ENCODE results near the gene SH3RF1.

The SH3RF1 gene

GRCh38 chr4:169246957-169247396 is 23.8 kb downstream of the SH3RF1 start:
- Histone ChIP-seq H3K4me3 (ENCODE audit: low read length in 2 of 2) (no peak overlapping the region), H3K14ac (ENCODE audit: low read length) (no peak overlapping the region), H3K4ac (ENCODE audit: low read length) (no peak overlapping the region), H2AFZ (ENCODE audit: low read length) (no peak overlapping the region), H2AK5ac (ENCODE audit: low read depth, low read length) (no peak overlapping the region), H3K36me3 (replicated peaks in 1 of 2; ENCODE audit: control insufficient read depth in 2 of 2, insufficient read depth in 2 of 2, low read length in 2 of 2) (peaks cover 0 to 4% of the 10 kb centered on the region in 2 donors), H3K27ac (replicated peaks; ENCODE audit: low read length) (peak overlapping the region; percentile 48), H2BK15ac (ENCODE audit: low read length) (no peak overlapping the region), H3K23ac (ENCODE audit: low read depth, low read length, poor library complexity) (no peak overlapping the region), H2BK12ac (ENCODE audit: low read length) (no peak overlapping the region), H3K4me1 (ENCODE audit: control insufficient read depth in 2 of 2, insufficient read depth in 1 of 2, low read depth in 1 of 2, low read length in 2 of 2) (peaks cover 16 to 42% of the 10 kb centered on the region in 2 donors), H2BK5ac (ENCODE audit: low read length) (no peak overlapping the region), H2BK120ac (ENCODE audit: low read depth, low read length) (no peak overlapping the region), H3K27me3 (ENCODE audit: control insufficient read depth in 3 of 3, insufficient read depth in 3 of 3, low read depth in 1 of 3, low read length in 3 of 3) (no peaks in the 10 kb centered on the region), H3K18ac (ENCODE audit: low read length) (no peak overlapping the region), H3K4me2 (ENCODE audit: insufficient read depth, low read length, poor library complexity, severe bottlenecking) (no peak overlapping the region), H3K79me1 (ENCODE audit: low read depth, low read length) (no peaks in the 10 kb centered on the region), H4K8ac (ENCODE audit: low read depth, low read length) (no peak overlapping the region), H3K9ac (ENCODE audit: low read depth, low read length, poor library complexity) (no peak overlapping the region), H4K91ac (ENCODE audit: low read depth, low read length, poor library complexity) (no peak overlapping the region), H3K9me3 (replicated peaks in 1 of 2; ENCODE audit: control insufficient read depth in 2 of 2, insufficient read depth in 1 of 2, low read depth in 1 of 2, low read length in 2 of 2) (peaks cover 0 to 16% of the 10 kb centered on the region in 2 donors)
- WGBS, 2 donors (ENCODE audit: extremely low coverage in 2 of 2, insufficient read length in 2 of 2, insufficient replicate concordance in 1 of 2), result no CpG with 5 or more reads among the region's 2 CpGs
- DNase-seq (ENCODE audit: low spot score), result no peak

DNA sequence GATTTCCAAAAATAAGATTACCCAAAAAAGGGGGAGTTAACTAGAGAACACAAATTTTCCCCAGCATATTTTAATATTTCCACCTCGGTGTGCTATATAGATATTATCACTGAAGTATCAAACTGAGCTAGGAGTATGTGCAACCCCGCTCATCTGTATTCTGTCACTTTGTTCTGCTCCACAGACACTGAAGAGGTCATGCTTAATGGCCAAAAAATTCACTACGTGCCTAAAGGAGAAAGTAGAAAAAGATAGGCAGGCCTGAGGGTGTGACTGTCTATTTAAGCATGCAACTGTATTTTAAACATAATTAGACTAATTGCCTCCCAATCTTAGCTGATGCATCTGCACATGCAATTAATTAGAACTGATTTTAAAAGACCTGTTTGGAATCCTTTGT is 24.5 kb downstream of the SH3RF1 start:
- DNase-seq (ENCODE audit: low spot score), result no peak
- no peak overlapping the region for H2AFZ ChIP-seq (ENCODE audit: low read length)
- no peaks in the 10 kb centered on the region for H3K27me3 ChIP-seq (ENCODE audit: control insufficient read depth in 3 of 3, insufficient read depth in 3 of 3, low read depth in 1 of 3, low read length in 3 of 3)
- H3K36me3 ChIP-seq (replicated peaks in 1 of 2; ENCODE audit: control insufficient read depth in 2 of 2, insufficient read depth in 2 of 2, low read length in 2 of 2), result peaks cover 0 to 4% of the 10 kb centered on the region in 2 donors
- no peak overlapping the region for H3K27ac ChIP-seq (replicated peaks; ENCODE audit: low read length)
- no peak overlapping the region for H3K9ac ChIP-seq (ENCODE audit: low read depth, low read length, poor library complexity)
- H2BK12ac ChIP-seq (ENCODE audit: low read length), result no peak overlapping the region
- H3K4me2 ChIP-seq (ENCODE audit: insufficient read depth, low read length, poor library complexity, severe bottlenecking), result no peak overlapping the region
- no peak overlapping the region for H2BK120ac ChIP-seq (ENCODE audit: low read depth, low read length)
- peaks cover 1% of the 10 kb centered on the region for H3K79me1 ChIP-seq (ENCODE audit: low read depth, low read length)
- no peak overlapping the region for H4K91ac ChIP-seq (ENCODE audit: low read depth, low read length, poor library complexity)
- H3K9me3 ChIP-seq (replicated peaks in 1 of 2; ENCODE audit: control insufficient read depth in 2 of 2, insufficient read depth in 1 of 2, low read depth in 1 of 2, low read length in 2 of 2), result peaks cover 0 to 21% of the 10 kb centered on the region in 2 donors
- no peak overlapping the region for H3K18ac ChIP-seq (ENCODE audit: low read length)
- H3K4me1 ChIP-seq (ENCODE audit: control insufficient read depth in 2 of 2, insufficient read depth in 1 of 2, low read depth in 1 of 2, low read length in 2 of 2), result peaks cover 14 to 35% of the 10 kb centered on the region in 2 donors
- H3K4ac ChIP-seq (ENCODE audit: low read length), result no peak overlapping the region
- H2AK5ac ChIP-seq (ENCODE audit: low read depth, low read length), result no peak overlapping the region
- no peak overlapping the region for H3K23ac ChIP-seq (ENCODE audit: low read depth, low read length, poor library complexity)
- H3K4me3 ChIP-seq (ENCODE audit: low read length in 2 of 2), result no peak overlapping the region
- H2BK5ac ChIP-seq (ENCODE audit: low read length), result no peak overlapping the region
- H3K14ac ChIP-seq (ENCODE audit: low read length), result no peak overlapping the region
- no CpG with 5 or more reads among the region's 3 CpGs for WGBS, 2 donors (ENCODE audit: extremely low coverage in 2 of 2, insufficient read length in 2 of 2, insufficient replicate concordance in 1 of 2)
- H4K8ac ChIP-seq (ENCODE audit: low read depth, low read length), result no peak overlapping the region
- H2BK15ac ChIP-seq (ENCODE audit: low read length), result no peak overlapping the region

DNA sequence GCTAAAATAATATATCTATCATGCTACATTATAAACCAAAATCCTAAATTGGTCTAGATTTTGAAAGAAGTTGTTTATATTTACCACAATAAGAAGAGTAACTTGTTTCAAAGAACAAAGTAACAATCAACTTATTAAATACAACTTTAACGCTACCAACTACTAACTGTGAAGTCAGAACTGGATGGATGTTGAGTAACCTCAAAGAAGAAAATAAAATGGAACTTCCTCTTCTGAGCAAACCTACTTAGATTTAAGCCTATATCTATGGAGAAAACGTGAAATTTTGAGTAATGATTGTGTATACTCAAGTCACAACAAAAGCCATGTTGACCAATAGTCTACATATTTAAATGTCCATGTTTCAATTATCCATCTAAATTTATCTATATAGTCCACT is 25.7 kb downstream of the SH3RF1 start:
- H4K91ac ChIP-seq (ENCODE audit: low read depth, low read length, poor library complexity), result no peak overlapping the region
- H3K4me2 ChIP-seq (ENCODE audit: insufficient read depth, low read length, poor library complexity, severe bottlenecking), result no peak overlapping the region
- H3K18ac ChIP-seq (ENCODE audit: low read length), result no peak overlapping the region
- H2AFZ ChIP-seq (ENCODE audit: low read length), result no peak overlapping the region
- peaks cover 1% of the 10 kb centered on the region for H3K79me1 ChIP-seq (ENCODE audit: low read depth, low read length)
- no peak overlapping the region for H3K4me3 ChIP-seq (ENCODE audit: low read length in 2 of 2)
- H2BK5ac ChIP-seq (ENCODE audit: low read length), result no peak overlapping the region
- no peak overlapping the region for H4K8ac ChIP-seq (ENCODE audit: low read depth, low read length)
- no peak overlapping the region for H2BK15ac ChIP-seq (ENCODE audit: low read length)
- no peaks in the 10 kb centered on the region for H3K27me3 ChIP-seq (ENCODE audit: control insufficient read depth in 3 of 3, insufficient read depth in 3 of 3, low read depth in 1 of 3, low read length in 3 of 3)
- H3K23ac ChIP-seq (ENCODE audit: low read depth, low read length, poor library complexity), result no peak overlapping the region
- H3K27ac ChIP-seq (replicated peaks; ENCODE audit: low read length), result no peak overlapping the region
- no peak for DNase-seq (ENCODE audit: low spot score)
- no peak overlapping the region for H3K14ac ChIP-seq (ENCODE audit: low read length)
- no CpG with 5 or more reads among the region's 2 CpGs for WGBS, 2 donors (ENCODE audit: extremely low coverage in 2 of 2, insufficient read length in 2 of 2, insufficient replicate concordance in 1 of 2)
- peaks cover 11 to 33% of the 10 kb centered on the region in 2 donors for H3K4me1 ChIP-seq (ENCODE audit: control insufficient read depth in 2 of 2, insufficient read depth in 1 of 2, low read depth in 1 of 2, low read length in 2 of 2)
- peaks cover 0 to 4% of the 10 kb centered on the region in 2 donors for H3K36me3 ChIP-seq (replicated peaks in 1 of 2; ENCODE audit: control insufficient read depth in 2 of 2, insufficient read depth in 2 of 2, low read length in 2 of 2)
- H3K4ac ChIP-seq (ENCODE audit: low read length), result no peak overlapping the region
- no peak overlapping the region for H2BK120ac ChIP-seq (ENCODE audit: low read depth, low read length)
- peaks cover 0 to 22% of the 10 kb centered on the region in 2 donors for H3K9me3 ChIP-seq (replicated peaks in 1 of 2; ENCODE audit: control insufficient read depth in 2 of 2, insufficient read depth in 1 of 2, low read depth in 1 of 2, low read length in 2 of 2)
- H3K9ac ChIP-seq (ENCODE audit: low read depth, low read length, poor library complexity), result no peak overlapping the region
- no peak overlapping the region for H2BK12ac ChIP-seq (ENCODE audit: low read length)
- H2AK5ac ChIP-seq (ENCODE audit: low read depth, low read length), result no peak overlapping the region

GRCh38 chr4:169243825-169244609 is 26.7 kb downstream of the SH3RF1 start:
- no peak overlapping the region for H3K4me3 ChIP-seq (ENCODE audit: low read length in 2 of 2)
- H2AFZ ChIP-seq (ENCODE audit: low read length), result peak overlapping the region; percentile 4
- H3K9me3 ChIP-seq (replicated peaks in 1 of 2; ENCODE audit: control insufficient read depth in 2 of 2, insufficient read depth in 1 of 2, low read depth in 1 of 2, low read length in 2 of 2), result peaks cover 0 to 17% of the 10 kb centered on the region in 2 donors
- no peak overlapping the region for H3K4me2 ChIP-seq (ENCODE audit: insufficient read depth, low read length, poor library complexity, severe bottlenecking)
- peaks cover 11 to 33% of the 10 kb centered on the region in 2 donors for H3K4me1 ChIP-seq (ENCODE audit: control insufficient read depth in 2 of 2, insufficient read depth in 1 of 2, low read depth in 1 of 2, low read length in 2 of 2)
- H3K14ac ChIP-seq (ENCODE audit: low read length), result no peak overlapping the region
- H2AK5ac ChIP-seq (ENCODE audit: low read depth, low read length), result no peak overlapping the region
- no CpG with 5 or more reads among the region's 2 CpGs for WGBS, 2 donors (ENCODE audit: extremely low coverage in 2 of 2, insufficient read length in 2 of 2, insufficient replicate concordance in 1 of 2)
- H3K9ac ChIP-seq (ENCODE audit: low read depth, low read length, poor library complexity), result no peak overlapping the region
- H4K91ac ChIP-seq (ENCODE audit: low read depth, low read length, poor library complexity), result no peak overlapping the region
- H3K18ac ChIP-seq (ENCODE audit: low read length), result no peak overlapping the region
- H3K27ac ChIP-seq (replicated peaks; ENCODE audit: low read length), result peak overlapping the region; percentile 85
- no peak overlapping the region for H4K8ac ChIP-seq (ENCODE audit: low read depth, low read length)
- H3K23ac ChIP-seq (ENCODE audit: low read depth, low read length, poor library complexity), result no peak overlapping the region
- no peak overlapping the region for H2BK120ac ChIP-seq (ENCODE audit: low read depth, low read length)
- H2BK12ac ChIP-seq (ENCODE audit: low read length), result no peak overlapping the region
- H3K79me1 ChIP-seq (ENCODE audit: low read depth, low read length), result peaks cover 1% of the 10 kb centered on the region
- H3K36me3 ChIP-seq (replicated peaks in 1 of 2; ENCODE audit: control insufficient read depth in 2 of 2, insufficient read depth in 2 of 2, low read length in 2 of 2), result peaks cover 0 to 4% of the 10 kb centered on the region in 2 donors
- H3K4ac ChIP-seq (ENCODE audit: low read length), result no peak overlapping the region
- H3K27me3 ChIP-seq (ENCODE audit: control insufficient read depth in 3 of 3, insufficient read depth in 3 of 3, low read depth in 1 of 3, low read length in 3 of 3), result no peaks in the 10 kb centered on the region
- H2BK5ac ChIP-seq (ENCODE audit: low read length), result no peak overlapping the region
- no peak overlapping the region for H2BK15ac ChIP-seq (ENCODE audit: low read length)
- no peak for DNase-seq (ENCODE audit: low spot score)
